CD4-positive, alpha-beta T cell treated with Interleukin-15 for 4 hours (primary cell): ENCODE data around the gene GALNT18.

Experiments used
- DNase-seq: peaks from one replicate; pipeline ENCODE4 v3.0.0-alpha.2; 2020; ENCODE audit warnings: low spot score

The GALNT18 gene

GRCh38 chr11:11621573-11622339 lies at the start of gene GALNT18:
GALNT18 (minus strand) TSS chr11:11622005.
- peak; percentile 44 for DNase-seq

DNA sequence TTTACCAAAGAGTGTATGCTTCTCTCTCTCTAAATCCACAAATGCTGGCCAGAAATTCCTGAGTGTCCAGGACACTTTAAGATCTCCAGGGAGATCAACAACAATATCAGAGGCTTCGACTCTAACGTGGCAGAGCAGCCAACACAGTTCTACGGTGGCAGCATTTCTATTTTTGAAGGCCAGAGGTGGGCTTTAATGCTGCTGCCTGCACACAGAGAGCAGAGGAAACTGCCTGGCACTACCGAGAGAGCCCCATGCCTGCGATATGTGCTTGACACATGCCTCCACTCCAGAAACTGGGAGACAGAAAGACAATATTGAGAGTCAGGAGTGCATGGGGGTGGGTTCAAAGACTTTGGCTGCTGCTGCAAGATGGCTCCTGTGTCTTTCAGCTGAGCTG lies 48.8 kb upstream of the GALNT18 start:
- no peak for DNase-seq

GRCh38 chr11:11669233-11669846 lies 47.5 kb upstream of the GALNT18 start:
- DNase-seq: no peak

GRCh38 chr11:11668781-11669180 lies 47.0 kb upstream of the GALNT18 start:
- no peak for DNase-seq

- no peak for DNase-seq
Observed at GRCh38 chr11:11668274-11668673, 46.5 kb upstream of the GALNT18 start.

DNA sequence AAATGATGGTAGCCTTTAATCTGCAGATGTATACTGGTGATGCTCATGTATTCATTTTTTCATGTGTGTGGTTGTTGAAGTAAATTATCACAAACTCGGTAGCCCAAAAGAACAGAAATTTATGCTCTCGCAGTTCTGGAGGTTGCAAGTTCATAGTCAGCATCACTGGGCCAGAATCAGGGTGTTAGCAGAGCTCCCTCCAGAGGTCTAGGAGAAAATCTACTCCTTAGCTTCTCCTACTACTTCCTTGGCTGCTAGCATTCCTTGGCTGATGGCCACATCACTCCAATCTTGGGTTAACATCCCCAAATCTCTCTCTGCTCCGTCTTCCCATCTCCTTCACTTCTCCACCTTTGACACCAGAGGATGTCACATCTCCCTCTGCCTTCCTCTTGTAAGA lies 45.3 kb upstream of the GALNT18 start:
- DNase-seq: no peak

- no peak for DNase-seq
Observed at GRCh38 chr11:11665407-11665806, 43.6 kb upstream of the GALNT18 start.

DNA sequence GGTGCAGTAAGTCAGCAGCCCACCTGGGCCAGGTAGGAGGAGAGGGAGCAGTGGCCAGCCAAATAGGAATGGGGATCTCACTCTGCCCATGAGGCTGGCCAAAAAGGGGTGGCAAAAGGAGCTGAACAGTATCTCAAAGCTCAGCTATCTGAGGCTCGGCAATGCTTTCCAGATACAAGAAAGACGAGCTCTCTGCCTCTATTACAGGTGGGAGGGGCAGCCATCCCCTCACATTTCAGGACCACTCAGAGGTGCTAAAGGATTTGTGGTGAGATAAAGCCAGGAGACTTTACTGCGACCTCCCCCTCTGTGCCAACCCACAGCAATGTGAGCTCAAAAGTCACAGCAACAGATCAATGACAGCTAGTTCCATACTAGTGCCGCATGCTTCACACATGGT lies 42.1 kb upstream of the GALNT18 start:
- DNase-seq: no peak

GRCh38 chr11:11662578-11662977 lies 40.8 kb upstream of the GALNT18 start:
- DNase-seq: no peak

GRCh38 chr11:11661326-11662040 lies 39.7 kb upstream of the GALNT18 start:
- no peak for DNase-seq

- no peak for DNase-seq
Observed at GRCh38 chr11:11660363-11660740, 38.5 kb upstream of the GALNT18 start.

DNA sequence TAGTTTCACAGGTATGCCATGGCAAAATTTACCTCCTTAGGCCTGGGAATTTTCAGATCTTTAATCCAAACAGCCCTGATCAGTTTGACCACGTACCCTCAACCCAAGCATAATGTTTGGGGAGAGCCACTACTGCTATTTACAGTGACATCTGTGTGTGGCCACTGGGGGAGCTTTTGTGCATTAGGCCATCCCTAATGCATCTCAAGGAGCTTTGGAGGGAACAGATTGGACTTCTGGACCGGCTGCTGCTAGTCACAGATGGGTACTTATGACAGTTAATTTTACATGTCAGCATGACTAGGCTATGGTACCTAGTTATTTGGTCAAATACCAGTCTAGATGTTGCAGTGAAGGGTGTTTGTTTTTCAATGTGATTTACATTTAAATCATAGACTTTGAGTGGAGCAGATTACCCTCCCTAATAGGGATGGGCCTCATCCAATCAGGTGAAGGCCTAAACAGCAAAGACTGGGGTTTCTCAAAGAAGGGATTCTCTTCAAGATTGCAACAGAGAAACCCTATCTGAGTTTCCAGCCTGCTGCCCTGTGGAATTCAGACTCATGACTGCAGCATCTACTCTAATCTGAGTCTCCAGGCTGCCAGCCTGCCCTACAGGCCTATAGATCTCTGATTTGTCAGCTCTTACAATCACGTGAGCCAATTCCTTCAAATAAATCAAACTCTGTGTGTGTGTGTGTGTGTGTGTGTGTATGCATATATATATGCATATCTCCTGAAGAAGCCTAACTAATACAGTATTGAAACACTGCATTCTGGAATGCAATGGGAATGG lies 38.0 kb upstream of the GALNT18 start:
- no peak for DNase-seq

DNA sequence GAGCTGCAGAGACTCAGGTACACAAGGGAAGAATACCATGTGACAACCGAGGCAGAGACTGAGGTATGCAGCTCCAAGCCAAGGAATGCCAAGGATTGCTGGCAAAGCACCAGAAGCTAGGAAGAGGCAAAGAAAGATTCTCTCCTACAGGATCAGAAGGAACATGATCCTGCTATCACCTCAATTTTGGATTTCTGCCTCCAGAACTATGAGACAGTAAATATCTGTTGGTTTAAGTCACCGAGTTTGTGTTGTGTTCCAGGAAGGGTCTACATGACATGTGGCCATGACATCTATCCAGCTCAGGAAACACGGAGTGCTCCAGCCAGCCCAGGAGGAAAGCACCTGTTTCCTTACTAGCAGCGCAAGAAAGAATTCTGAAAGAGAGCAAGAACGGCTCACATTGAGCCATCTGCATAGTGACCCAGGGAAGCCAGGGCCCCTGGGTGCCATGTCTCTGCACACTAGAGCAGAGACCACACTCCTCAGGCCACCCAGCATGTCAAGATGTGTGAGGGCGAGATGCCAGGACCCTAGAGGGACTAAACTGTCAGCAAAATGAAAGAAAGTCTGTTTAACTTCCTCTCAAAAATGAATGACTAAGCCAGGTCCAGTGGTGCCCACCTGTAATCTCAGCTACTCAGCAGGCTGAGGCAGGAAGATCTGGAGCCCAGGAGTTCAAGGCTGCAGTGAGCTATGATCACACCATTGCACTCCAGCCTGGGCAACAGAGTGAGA lies 35.6 kb upstream of the GALNT18 start:
- no peak for DNase-seq

- no peak for DNase-seq
Observed at GRCh38 chr11:11641581-11641980, 19.8 kb upstream of the GALNT18 start.

DNA sequence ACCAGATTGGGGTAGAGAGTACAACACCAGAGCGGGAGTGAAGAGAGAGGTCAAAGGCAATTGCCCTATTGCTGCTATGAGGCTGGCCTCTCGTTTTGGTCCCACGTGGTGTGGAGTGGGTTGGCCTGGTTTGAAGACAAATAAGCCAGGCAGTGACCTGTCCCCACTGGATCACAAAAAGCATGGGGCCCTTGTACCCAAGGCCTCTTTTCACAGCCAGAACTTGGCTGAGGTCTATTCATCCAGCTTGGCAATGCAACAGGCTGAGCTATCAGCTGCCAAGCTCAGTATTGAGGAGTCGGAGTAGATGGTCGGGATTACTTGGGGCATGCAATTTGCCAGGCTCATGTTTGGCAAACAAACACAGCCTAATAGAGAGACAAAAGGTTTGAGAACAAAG lies 19.2 kb upstream of the GALNT18 start:
- DNase-seq: no peak

DNA sequence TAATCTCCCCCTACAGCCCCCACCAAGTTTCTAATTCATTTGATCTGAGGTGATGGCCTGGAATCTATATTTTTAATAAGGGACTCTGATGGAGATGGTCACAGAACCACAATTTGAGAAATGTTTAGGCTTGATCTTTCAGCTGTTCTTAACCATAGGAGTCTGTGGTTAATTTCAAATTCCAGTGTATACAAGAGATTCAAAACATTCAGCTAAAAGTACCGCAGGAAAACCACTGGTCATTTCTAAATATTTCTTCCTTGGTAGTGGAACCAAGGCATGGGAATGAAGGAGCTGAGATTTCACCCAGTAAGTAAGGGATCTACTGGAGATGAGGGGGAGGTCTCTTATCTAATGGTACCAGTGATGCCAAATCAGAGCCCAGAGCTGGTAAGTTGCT lies 18.3 kb upstream of the GALNT18 start:
- no peak for DNase-seq

- no peak for DNase-seq
Observed at GRCh38 chr11:11636671-11637070, 14.9 kb upstream of the GALNT18 start.

DNA sequence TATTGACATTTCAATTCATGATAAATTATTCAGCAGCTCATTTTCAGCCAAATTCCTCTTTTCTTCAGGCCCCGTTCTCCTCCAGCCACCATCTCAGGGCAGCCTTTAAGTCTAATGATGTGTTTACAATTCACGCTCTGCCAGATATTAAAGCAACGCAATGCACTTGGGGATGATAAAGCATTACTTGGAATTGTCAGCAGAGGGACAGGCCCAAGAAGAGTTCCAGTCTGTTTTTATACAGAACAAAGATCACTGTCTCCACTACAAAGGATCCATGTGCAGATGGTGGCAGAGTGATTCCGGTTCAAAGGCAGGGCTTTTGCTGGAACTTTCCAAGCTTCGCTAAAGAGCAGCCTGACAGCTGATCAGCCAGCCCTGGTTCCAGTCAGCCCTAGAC lies 13.6 kb upstream of the GALNT18 start:
- DNase-seq: no peak

- DNase-seq: no peak
Observed at GRCh38 chr11:11629368-11629767, 7.6 kb upstream of the GALNT18 start.

DNA sequence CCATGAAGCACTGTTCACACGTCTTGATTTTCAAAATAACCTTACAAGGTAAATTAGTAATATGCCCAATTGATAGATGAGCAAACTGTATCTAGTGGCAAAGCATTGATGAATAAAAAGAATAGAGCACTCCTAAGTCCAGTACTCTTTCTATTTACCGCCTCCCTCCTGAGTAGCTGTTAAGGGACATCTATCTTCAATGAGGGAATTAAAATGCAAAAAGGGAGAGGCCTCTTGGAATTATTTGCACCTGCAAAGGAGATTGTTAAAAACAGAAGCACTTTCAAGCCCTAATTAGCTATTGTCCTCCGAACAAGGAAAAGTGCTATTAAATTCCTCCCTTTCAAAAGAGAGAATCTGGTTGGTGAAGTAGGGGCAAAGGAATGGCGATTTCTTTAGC lies 6.8 kb upstream of the GALNT18 start:
- no peak for DNase-seq

- DNase-seq: no peak
Observed at GRCh38 chr11:11626128-11626527, 4.3 kb upstream of the GALNT18 start.

DNA sequence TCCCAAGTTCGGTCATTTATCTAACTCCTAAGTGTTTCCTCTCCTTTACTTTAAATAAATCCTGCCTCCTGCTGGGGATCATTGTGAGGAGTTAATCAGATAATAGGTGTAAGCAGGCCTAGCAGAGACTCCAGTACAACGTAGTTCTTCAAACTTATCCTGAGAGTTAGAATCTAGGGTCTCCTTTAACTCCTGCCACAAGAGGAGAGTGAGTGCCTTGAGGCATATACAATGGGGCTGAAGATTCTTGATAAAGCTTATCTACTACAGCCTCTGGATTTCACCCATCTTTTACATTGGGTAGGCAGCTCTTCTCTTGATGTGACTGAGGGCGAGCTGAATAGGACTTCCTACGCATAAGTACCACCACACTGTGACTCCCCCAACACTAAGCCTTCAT lies 3.1 kb upstream of the GALNT18 start:
- DNase-seq: no peak
